ENCODE results near the gene CREB3L4. TPM values are rescaled to one million over a fixed set of nuclear protein-coding genes. Genes with fewer than 3 reads are reported as not detected.

Gene CREB3L4
- total RNA-seq, 1 experiment from 2014 or later = 9.6 TPM

DNA sequence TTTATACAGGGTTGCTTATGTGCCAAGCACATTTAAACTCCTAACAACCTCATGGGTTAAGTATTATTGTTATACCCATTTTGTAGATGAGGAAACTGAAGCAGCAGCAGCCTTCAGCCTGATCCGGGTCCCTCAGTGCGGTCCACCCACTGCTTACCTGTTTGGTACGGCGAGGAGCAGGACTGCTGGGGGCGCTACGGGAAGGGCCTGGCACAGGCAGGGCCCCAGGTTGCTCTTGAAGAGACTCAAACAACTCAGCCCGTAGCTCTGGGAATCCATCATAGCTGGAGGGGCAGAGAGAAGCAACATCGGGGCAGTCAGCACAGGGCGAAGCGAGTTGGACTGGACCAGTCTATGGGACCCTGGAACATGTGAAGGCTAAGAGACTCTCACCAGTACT lies 30.4 kb upstream of the CREB3L4 start:
- DNase-seq (ENCODE audit: low read depth) = no peak

DNA sequence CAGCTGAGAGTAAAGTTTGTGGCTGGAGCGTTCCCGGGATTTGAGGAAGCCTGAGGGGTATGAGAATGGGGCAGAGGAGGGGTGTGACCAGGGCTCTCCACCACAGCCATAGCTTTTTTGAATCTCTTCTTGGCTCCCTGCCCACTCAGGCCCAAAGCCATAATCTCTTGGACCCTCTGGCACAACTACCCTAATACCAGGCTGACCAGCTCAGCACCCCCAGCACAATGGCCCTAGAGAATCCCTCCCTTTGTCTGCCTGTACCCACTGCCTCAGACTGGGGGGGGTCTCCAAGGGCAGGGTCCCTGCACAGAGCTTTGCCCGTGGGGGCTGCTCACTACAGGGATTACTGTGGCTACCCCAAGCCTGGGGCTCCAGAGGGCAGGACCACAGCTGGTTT lies 28.7 kb upstream of the CREB3L4 start:
- DNase-seq (ENCODE audit: low read depth) = no peak

DNA sequence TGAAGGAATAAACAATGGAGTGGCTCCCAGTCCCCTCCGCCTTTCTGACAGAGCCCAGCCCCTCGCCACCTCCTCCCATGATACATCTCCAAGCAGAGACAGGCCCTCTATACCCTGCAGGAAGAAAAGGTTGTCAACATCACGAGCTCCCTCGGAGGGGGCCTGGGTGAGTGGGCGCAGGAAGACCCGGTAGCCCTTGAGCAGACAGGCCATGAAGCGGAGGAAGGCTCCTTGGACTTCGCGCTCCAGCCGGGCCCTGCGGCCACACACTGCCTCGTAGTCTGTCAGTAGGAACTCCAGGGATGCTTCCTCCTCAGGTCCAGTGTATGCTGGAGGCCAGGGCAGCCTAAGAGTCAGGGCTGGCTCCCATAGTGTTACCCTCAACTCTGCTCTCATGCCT lies 28.2 kb upstream of the CREB3L4 start:
- DNase-seq (ENCODE audit: low read depth) = no peak

DNA sequence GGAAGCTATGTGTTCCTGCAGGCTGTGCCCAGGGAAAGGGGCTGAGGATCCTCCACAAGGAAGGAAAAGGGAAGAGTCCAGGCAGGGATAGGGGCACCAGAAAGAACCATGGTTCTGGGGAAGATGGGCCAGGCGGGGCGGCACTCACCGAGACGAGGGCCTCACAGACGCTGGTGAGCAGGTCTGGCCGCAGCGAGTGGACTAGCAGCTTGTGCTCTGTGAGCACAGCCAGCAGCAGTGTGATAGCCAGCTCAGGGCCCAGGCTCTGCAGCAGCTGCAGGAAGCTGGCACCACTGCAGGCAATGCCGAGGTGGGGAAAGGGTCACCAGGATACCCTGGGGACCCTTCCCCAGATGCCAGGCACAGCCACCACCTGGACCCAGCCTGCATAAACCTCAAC lies 26.9 kb upstream of the CREB3L4 start:
- no peak for DNase-seq (ENCODE audit: low read depth)

DNA sequence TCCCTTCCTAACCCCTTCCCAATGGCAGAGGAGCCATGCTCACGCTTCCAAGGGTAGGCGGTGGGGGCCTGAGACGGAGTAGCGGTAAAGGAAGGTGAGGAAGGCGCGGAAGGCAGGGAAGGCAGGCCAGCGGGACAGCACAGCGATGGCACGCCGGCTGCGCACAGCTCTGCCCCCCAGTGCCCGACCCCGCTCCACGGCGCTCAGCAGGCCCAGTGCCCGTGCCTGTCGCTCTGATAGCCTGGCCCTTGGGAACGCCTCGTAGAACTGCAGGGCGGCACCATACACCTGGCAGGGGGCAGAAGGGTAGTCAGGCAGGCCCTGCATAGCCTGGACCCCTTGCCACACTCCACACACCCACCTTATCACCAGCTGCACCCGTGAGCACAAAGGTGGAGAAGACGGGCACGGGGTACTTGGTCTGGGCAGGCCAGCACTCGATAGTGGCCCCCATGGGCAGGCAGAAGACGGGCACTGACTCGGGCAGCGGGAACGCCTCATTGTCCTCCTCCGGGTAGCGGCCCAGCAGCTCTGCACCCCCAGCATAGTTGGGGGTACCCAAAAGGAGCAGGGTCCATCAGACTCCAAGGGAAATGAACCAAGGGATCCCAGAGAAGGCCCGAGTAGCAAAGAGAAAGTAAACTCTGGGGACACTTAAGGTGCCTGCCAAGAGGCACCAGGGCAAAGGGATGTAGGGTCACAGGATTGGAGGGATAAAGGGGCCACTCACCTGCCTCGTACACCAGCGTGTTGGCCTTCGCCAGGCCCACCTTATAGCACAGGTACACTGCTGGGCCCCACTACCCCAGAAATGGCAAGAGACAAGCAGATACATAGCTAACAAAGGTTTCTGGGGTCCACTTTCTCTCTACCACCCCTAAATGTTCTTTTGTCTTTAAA lies 25.6 kb upstream of the CREB3L4 start:
- DNase-seq (ENCODE audit: low read depth) = no peak

DNA sequence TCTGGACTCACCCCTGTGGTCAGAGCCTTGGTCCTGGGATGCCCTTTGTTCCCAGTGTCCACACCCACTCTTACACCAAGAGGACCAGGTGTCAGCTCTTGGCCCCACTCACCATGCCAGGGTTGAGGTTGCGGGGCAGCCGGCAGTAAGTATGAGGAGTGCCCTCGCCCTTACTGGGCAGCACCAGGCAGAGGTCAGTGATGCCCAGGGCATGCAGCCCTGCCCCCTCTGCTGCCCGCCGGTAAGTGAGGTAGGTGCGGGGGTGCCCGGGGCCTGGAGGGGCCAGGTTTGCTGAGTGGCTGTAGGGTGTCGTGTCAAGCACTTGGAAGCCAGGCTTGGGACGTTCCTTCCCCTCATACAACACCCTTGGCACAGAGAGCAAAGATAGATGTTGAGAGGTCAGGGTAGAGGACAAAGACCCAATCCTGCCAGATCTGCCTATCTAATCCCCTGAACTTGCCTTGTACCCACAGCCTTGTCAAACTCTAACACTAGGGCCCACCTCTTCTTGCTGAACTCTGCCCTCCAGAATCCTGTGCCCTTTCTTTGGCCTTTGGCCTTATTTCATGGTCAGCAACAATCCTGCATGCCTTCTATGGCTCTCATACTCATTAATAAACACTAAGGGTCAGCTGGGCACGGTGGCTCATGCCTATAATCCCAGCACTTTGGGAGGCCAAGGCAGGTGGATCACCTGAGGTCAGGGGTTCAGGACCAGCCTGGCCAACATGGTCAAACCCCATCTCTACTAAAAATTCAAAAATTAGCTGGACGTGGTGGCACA lies 24.7 kb upstream of the CREB3L4 start:
- DNase-seq (ENCODE audit: low read depth) = no peak

DNA sequence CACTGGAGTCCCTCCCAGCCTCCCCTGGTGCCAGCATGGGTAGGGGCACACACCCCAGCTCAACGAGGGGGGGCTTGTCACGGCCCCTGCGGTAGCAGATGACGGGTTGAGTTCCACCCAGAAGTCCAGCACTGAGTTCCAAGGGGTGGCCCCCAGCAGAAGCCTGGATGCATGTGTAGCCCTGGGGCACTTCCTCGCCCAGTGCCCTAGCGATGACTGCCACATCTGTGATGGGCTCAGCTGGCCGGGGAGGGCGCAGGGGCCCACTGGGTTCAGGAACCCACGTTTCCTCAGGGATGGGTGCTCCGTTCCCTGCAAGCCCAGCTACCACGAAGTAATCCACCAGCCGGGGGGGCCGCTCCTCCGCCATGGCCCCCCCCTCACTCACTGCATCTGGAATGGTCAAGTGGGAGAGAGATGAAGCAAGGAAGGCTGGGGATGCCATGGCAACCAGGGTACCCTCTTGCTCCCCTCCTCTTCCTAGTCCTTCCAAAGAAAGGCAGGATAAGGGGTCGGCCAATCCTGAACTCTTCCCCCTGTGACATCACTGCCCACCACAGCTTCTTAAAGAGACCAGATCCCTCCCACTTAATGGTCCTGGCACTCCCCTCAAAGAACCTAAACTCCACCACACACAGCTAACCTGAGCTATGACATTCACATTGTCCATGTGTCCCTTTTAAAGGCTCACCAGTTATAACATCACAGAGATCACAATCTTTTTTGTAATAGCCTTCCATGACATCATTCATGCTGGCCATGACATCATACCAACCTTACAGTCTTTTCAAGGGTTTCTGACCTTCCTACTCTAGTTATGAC lies 23.5 kb upstream of the CREB3L4 start:
- DNase-seq (ENCODE audit: low read depth) = no peak

DNA sequence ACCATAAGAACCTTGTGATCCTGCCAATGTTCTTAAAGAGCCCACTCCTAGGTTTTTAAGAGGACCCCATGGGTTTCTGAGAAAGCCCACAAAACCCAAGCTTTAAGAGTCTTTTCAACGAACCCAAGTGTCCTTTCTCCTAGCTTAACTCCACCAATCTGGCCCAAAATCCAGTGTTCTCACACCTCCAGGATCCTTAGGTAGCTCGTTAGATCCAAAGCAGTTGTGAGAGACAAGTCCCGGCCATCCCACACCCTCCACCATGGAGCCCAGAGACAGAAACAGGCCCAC lies 22.9 kb upstream of the CREB3L4 start:
- DNase-seq (ENCODE audit: low read depth) = no peak

DNA sequence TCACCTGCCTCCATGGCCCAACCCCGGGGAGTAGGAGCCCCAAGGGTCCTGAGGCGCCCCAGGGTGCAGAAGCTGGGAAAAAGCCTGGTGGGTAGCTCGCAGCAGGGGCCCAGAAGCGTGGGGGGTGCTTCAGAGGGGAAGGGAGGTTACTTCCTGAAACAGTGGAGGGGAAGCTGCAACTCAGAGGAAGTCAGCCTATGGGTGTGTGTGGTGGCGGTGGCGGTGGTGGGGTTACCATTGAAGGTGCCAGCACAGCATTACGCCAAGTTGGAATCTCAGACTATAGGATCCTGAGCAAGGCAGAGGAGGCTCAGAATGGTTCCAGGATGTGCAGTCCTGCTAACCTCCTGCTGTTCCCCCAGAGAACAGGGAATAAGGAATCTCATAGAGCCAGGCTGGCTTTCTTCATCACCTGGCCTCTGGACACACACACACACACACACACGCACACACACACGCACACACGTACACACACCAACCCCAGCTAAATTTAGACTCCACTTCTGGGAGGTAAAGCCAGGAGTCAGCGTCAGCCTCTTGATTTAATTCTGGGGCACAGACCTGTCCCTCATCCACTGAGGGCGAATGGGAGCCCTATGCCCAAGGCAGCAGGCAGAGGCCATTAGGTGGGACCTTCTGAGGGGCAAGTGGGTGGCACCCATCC lies 22.4 kb upstream of the CREB3L4 start:
- DNase-seq (ENCODE audit: low read depth) = peak; percentile 44

DNA sequence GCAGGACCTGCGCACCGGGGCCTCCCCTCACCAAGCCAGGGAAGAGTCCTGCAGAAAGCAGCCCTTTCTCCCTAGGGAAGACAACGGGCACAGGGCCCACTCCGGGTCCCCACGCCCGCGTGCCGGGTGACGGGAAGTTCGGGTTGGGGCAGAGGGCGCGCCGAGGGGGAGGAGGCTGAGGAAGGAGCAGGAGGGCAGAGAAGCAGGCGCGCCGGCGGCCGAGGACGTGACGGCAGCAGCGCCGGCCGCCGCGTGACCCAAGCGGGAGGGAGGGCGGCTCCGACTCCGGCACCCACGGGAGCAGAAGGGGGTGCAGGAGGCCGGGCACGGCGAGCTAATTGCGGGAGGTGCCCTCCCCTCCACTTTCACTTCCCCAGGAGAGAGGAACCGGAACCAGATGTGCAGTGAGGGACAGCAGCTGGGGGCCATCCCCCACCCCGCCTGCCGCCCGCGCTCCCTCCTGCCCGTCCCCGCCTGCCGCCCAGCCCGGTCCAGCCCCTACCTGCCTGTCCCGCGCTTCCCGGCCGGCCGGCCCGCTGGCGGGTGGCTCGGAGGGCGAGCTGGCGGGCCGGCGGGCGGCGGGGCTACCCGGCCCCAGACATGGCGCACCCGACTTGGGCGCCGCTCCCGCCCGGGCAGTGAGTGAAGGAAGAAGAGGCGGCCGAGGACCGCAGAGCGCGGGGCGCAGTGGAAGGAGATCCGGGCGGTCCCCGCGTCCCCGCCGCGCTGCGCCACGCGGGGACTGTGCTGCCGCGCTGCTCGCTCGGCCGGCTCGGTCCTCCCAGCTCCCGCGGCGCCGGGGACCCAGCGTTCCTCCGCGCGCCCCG lies 21.7 kb upstream of the CREB3L4 start:
- peak; percentile 62 for DNase-seq (ENCODE audit: low read depth)

DNA sequence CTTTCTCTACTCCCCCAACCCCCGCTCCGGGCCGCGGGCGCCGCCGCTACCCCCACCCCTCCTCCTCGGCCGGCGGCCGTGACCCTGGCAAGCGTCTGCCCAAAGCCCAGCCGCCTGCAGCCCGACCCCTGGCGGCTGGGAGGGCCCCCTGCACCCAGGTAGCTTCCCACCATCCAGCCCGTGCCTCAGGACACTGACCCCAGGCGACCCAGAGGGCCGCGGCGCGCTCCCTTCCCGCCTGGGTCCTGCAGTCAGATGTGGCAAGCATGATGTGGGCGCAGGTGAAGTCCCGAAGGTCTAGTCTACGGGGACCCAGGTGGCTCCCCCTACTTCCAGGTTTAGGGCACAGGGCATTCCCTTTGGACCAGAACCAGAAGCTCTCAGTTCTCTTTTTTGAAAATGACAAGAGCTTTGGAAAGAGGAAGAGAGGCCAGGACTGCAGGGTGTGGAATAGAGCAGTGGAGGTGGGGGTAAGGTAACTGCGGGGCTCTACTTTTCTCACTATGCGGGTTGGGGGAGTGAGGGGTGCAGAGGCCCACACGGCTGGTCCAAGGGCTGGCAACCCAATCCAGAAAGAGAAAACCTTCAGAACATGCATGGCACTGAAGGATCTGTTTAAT lies 21.0 kb upstream of the CREB3L4 start, which contains the start of gene DENND4B:
DENND4B (minus strand) TSS at position 97 of the 620 bp plus-strand sequence. CDS start 2,344 bp downstream, outside the sequence.
- DNase-seq (ENCODE audit: low read depth) = peak; percentile 78

DNA sequence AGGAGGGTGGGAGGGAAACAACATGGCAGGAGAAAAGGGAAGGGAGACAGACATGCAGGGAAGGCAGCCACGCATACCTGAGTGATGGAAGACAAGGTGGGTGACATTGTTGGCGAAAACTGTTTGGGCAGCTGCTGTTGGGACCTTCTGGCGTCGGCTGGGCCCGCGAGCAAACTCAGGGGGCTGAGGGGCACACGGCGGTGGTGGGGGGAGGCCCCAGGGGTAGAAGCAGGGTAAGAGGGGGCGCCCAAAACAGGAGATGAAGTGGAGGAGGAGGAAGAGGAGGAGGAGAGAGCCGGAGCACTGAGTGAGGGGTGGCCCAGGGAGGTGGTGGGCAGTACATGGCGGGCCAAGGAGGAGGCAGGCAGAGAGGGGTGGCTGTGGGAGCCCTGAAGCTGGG lies 16.5 kb upstream of the CREB3L4 start:
- no peak for DNase-seq (ENCODE audit: low read depth)

DNA sequence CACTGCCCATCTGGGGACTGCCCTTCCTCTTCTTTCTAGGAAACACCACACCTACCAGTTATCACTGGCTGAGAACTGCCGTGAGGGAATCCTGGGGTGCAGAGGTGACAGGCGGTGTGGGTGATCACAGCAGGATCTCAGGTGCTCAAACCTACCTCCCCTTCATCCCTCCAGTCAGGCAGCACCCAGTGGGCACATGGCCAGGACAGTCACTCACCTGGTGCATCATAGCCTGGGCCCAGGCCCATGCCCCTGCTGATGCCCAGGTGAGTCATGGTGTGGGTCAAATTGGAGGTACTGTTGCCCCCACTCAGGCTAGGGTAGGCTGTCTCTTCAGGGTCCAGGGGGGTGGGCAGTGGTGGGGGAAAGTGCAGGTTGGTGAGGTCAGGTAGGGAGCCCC lies 15.9 kb upstream of the CREB3L4 start:
- DNase-seq (ENCODE audit: low read depth) = no peak

DNA sequence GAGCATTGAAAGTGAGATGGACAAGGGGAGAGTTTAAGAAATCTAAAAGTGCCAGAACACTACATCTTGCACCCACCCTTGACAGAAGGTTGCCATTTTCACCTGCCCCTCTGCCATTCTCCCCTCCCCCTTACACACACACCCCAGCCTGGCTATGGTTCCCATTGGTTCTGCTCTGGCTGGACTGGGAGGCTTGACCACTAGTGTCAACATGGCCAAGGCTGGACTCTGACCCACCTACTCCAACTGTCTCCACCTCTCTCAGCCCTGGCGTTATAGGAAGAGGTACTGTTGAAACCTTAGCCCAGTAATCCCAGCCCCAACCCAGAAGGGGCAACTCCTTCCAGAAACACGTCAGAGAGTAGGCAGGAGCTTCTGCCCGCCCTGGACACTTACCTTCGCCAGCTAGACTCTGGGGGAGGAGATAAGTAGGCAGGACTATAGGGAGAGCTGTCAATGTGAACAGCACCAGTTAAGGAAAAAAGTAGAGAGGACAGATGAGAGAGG lies 13.8 kb upstream of the CREB3L4 start:
- no peak for DNase-seq (ENCODE audit: low read depth)

DNA sequence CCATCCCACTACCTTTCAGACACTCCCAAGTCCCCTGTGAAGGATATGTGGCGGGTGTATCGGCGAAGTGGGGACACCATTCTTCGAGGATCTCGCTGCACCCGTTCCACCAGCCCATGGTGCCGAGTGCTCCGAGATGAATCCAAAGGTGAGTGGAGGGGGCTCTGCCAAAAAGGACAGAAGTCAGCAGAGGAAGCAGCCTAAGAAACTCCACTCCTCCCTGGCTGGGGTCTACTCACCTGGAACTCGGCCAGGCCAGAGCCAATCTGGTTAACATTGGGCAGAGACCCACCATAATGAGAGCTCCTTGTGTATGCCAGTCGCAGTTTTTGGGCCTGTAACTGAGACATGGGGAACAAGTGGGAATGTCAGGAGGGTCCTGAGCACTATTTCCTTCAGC lies 12.9 kb upstream of the CREB3L4 start:
- no peak for DNase-seq (ENCODE audit: low read depth)

DNA sequence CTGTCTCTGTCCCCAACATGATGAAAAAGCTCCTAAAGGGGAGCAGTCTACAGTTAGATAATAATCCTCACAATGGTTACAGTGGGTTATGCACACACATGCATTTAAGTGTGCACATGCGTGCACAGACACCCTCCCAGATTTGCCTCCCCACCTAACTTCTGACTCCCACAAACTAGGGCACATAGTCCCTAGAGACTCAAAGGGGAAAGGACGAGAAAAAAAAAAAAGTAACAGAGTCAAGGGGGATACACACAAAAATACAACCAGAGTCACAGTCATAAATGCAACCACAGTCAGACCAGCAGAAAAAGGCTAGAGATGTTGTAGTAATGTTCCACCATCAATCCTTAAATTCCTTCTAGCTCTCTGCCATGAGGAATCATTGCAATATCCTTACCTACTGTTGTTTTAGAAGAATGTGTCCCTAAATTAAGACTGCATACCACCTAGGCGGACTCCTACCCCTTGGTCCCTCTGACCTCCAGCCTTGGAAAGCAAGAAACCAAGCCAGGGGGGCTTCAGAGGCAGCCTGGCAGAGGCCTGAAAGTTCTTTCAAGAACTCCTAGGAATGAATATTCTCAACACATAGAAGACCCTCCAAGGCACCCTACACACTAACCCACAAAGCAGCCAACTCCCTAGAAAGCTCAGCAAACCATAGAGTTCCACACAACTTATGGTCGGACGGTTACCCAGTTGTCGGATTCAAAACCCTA lies 10.5 kb upstream of the CREB3L4 start:
- no peak for DNase-seq (ENCODE audit: low read depth)

DNA sequence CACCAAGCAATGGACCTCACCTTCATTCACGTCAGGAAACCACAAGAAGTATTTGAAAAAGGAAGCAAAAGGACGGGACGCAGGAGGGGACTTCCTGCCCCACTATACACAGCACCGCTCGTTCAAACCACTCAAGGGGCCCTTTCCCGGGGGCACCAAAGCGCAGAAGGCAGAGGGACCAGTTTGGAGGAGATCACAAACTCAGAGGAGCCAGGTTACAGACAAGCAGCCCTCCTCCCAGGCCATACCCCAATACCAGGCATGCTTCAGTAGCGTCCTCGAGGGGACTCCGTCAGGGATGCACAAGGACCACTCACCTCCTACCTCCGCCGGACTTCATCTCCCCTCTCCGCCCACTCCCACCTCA lies 10.0 kb upstream of the CREB3L4 start:
- DNase-seq (ENCODE audit: low read depth) = peak; percentile 43

DNA sequence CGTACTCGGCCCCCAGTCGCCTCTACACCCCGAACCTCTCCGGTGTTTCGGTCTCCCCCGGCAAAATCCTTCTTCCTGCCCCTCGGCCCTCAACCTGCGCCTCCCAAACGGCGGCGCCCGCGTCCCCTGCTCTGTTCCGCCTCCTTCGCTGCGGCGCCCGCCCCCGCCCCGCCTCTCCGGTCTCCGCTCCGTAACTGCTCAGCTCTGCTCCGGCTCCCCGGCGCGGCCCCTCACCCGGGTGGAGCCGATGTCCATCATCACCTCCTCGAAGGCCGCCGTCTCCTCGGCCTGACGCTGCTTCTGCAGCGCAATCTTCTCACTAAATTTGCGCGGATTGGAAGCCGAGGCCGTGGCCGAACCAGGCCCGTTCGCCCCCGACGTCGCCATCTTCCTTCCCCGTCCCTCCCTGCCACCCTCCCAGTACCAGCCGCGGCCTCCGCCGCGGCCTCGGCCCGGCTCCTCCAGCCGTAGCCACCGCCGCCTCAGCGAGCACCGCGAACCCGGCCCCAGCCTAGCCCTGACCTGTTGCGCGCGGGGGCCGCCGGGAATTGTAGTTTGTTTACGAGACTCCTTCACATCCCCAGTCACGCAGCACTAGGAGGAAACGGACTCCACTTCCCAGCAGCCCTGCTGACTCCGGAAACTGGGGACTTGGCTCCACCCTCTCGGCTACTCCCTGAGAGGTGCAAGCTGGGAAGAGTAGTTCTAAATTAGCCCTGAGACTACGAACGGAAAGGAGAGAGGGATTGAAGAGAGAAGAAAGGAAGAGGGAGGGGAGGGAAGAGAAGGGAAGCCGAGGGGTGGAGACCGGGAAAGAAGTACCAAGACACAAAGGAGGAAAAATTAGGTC lies 9.4 kb upstream of the CREB3L4 start, which contains the start of gene CRTC2:
CRTC2 (minus strand) TSS at position 502 of the 850 bp plus-strand sequence; CDS start at position 387, 115 bp downstream.
- DNase-seq (ENCODE audit: low read depth) = peak; percentile 99

DNA sequence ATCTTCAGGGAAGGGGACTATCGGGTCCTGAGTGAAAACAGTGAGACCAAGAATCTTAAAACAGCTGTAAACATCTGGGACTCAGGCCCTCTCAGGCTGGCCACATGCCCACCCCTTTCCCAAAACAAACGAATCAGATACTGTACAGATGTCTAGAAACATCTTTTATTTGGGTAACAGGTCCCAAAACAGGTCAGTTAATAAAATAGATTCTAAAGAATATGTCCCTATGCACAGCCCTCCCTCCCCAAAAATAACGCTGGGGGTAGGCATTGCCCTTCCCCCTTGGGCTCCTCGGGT lies 8.8 kb upstream of the CREB3L4 start:
- no peak for DNase-seq (ENCODE audit: low read depth)
